Measurements from ENCODE around the gene FMO4.

FMO4 gene

GRCh38 chr1:171300401-171300800, 13.6 kb upstream of the FMO4 start:
- no peaks in the 10 kb centered on the region for H3K27me3 ChIP-seq (ENCODE audit: control insufficient read depth, low read length)
- H4K20me1 ChIP-seq (ENCODE audit: control insufficient read depth, insufficient read depth, low read depth, low read length), result no peaks in the 10 kb centered on the region
- no peak overlapping the region for H3K4me3 ChIP-seq (ENCODE audit: low read length)
- no peaks in the 10 kb centered on the region for H3K9me2 ChIP-seq (replicated peaks; ENCODE audit: control insufficient read depth, low read length)
- H3K27ac ChIP-seq (ENCODE audit: low read depth, low read length), result no peak overlapping the region
- peaks cover 12% of the 10 kb centered on the region; the same call in 1 of the 2 replicates for H3K9me3 ChIP-seq (ENCODE audit: control insufficient read depth, insufficient read depth, low read length)
- H3K4me2 ChIP-seq (ENCODE audit: low read length), result no peak overlapping the region
- H3K79me2 ChIP-seq (ENCODE audit: control insufficient read depth, low read length), result no peaks in the 10 kb centered on the region
- H3F3A ChIP-seq (ENCODE audit: control insufficient read depth, insufficient read depth), result no peaks in the 10 kb centered on the region
- H3K36me3 ChIP-seq (ENCODE audit: control insufficient read depth, low read length), result no peaks in the 10 kb centered on the region
- H3K4me1 ChIP-seq (ENCODE audit: control insufficient read depth, low read length), result no peaks in the 10 kb centered on the region
- TF ChIP-seq EZH2phosphoT487 (IDR thresholded peaks at IDR 0.05; ENCODE audit: borderline replicate concordance, low read length) (no peak), CTCF (IDR thresholded peaks at IDR 0.05; ENCODE audit: low read depth, low read length, poor library complexity, severe bottlenecking) (no peak)

GRCh38 chr1:171310661-171311087, 3.3 kb upstream of the FMO4 start:
- Histone ChIP-seq H3K27me3 (ENCODE audit: control insufficient read depth, low read length) (no peaks in the 10 kb centered on the region), H3K9me3 (ENCODE audit: control insufficient read depth, insufficient read depth, low read length) (no peaks in the 10 kb centered on the region), H3K36me3 (ENCODE audit: control insufficient read depth, low read length) (no peaks in the 10 kb centered on the region), H3K4me1 (ENCODE audit: control insufficient read depth, low read length) (peaks cover 16% of the 10 kb centered on the region), H3K27ac (ENCODE audit: low read depth, low read length) (no peak overlapping the region), H3K9me2 (replicated peaks; ENCODE audit: control insufficient read depth, low read length) (no peaks in the 10 kb centered on the region), H4K20me1 (ENCODE audit: control insufficient read depth, insufficient read depth, low read depth, low read length) (no peaks in the 10 kb centered on the region), H3K4me3 (ENCODE audit: low read length) (no peak overlapping the region), H3K79me2 (ENCODE audit: control insufficient read depth, low read length) (no peaks in the 10 kb centered on the region), H3F3A (ENCODE audit: control insufficient read depth, insufficient read depth) (no peaks in the 10 kb centered on the region), H3K4me2 (ENCODE audit: low read length) (no peak overlapping the region)
- no peak for TF ChIP-seq CTCF (IDR thresholded peaks at IDR 0.05; ENCODE audit: low read depth, low read length, poor library complexity, severe bottlenecking)
- no peak for TF ChIP-seq EZH2phosphoT487 (IDR thresholded peaks at IDR 0.05; ENCODE audit: borderline replicate concordance, low read length)

GRCh38 chr1:171311771-171312558, 2.0 kb upstream of the FMO4 start:
- Histone ChIP-seq H3K9me2 (replicated peaks; ENCODE audit: control insufficient read depth, low read length) (no peaks in the 10 kb centered on the region), H3K4me1 (ENCODE audit: control insufficient read depth, low read length) (peaks cover 16% of the 10 kb centered on the region), H3K79me2 (ENCODE audit: control insufficient read depth, low read length) (no peaks in the 10 kb centered on the region), H3F3A (ENCODE audit: control insufficient read depth, insufficient read depth) (no peaks in the 10 kb centered on the region), H3K27me3 (ENCODE audit: control insufficient read depth, low read length) (no peaks in the 10 kb centered on the region), H3K9me3 (ENCODE audit: control insufficient read depth, insufficient read depth, low read length) (no peaks in the 10 kb centered on the region), H3K36me3 (ENCODE audit: control insufficient read depth, low read length) (no peaks in the 10 kb centered on the region), H3K4me2 (ENCODE audit: low read length) (no peak overlapping the region), H3K27ac (ENCODE audit: low read depth, low read length) (no peak overlapping the region), H3K4me3 (ENCODE audit: low read length) (no peak overlapping the region), H4K20me1 (ENCODE audit: control insufficient read depth, insufficient read depth, low read depth, low read length) (no peaks in the 10 kb centered on the region)
- no peak for TF ChIP-seq CTCF (IDR thresholded peaks at IDR 0.05; ENCODE audit: low read depth, low read length, poor library complexity, severe bottlenecking)
- TF ChIP-seq EZH2phosphoT487 (IDR thresholded peaks at IDR 0.05; ENCODE audit: borderline replicate concordance, low read length), result no peak

All from DOHH2 (cell line).